ENCODE measurements around the gene NF1.
"Not testable (repeated sequence)": the region's sequence is repeated elsewhere in the genome, so short reads cannot be mapped to it uniquely, and the experiment has no call there.

NF1 gene

DNA sequence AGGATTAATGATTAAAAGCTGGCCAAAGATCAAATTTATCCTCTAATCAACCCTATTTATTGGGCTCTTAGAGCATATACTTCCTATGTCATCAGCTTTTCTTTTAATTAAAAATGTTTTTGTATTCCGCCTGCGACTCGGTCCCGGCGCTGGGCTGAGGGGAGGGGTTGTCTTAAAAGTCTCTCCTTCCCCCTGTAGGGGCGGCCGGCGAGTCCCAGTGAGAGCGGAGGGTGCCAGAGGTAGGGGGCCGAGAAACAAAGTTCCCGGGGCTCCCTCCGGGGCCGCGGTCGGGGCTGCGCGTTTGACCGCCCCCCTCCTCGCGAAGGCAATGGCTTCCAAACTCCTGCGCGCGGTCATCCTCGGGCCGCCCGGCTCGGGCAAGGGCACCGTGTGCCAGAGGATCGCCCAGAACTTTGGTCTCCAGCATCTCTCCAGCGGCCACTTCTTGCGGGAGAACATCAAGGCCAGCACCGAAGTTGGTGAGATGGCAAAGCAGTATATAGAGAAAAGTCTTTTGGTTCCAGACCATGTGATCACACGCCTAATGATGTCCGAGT lies 250.5 kb downstream of the NF1 start:
- not testable (repeated sequence) for DNase-seq (ENCODE audit: low read depth)

- no peak for DNase-seq (ENCODE audit: low read depth)
Measured at GRCh38 chr17:31349454-31349853, 254.7 kb downstream of the NF1 start.

DNA sequence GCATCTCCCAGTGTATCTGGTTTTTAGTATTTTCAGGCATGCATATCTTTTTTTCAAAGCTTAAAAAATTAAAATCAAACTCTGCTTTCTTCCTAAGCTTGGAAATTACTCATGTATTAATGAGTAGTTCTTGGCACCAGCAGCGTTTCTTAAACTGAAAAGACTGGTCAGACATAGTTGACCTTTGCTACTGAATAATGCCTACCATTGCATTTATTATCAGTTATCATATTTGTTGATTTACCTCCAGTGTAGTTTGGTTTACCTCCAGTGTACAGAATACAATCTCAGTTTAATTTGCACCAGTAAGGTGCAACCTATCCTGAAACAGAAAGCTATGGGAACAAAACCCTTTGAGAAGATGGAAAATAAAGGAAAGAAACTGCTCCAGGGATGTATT lies 261.2 kb downstream of the NF1 start:
- no peak for DNase-seq (ENCODE audit: low read depth)

DNA sequence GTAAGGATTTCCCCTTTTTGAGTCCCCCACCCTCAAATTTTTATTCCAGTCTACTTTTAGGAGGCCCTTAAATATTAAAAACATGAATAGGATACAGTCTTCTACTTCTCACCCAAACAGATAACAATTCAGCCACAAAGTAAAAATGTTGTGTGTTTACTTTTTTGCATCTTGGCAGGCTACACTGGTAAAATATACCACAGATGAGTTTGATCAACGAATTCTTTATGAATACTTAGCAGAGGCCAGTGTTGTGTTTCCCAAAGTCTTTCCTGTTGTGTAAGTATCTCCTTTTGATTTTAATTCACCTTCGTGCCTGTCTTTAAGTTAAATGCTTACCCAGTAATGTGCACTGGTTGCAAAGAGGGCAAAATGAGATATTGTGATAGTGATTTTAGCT lies 262.3 kb downstream of the NF1 start:
- DNase-seq (ENCODE audit: low read depth), result no peak

DNA sequence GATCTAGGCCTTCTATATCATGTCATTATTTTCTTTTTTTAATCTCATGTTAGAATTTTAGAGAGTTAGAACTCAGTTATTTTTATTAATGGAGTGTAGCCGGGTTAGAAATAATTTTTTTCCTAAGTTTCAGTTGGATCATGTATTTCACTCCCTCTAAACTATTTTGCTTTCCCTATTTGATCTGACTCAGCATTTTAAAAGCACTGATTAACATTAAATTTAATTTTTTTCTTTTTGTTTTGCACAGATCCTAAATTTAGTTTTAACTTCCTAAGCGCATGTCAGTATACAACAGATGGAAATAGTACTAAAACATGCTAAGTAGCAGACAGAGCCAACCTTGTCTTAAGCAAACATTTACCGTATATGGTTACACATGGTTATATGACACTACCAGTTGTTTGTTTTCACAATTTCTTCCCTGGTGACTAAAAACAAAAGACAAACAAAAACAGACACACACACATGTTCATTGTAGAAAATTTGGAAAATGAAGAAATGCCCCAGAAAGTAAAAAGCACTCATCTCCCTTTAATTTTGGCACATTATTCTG lies 263.1 kb downstream of the NF1 start:
- no peak for DNase-seq (ENCODE audit: low read depth)

DNA sequence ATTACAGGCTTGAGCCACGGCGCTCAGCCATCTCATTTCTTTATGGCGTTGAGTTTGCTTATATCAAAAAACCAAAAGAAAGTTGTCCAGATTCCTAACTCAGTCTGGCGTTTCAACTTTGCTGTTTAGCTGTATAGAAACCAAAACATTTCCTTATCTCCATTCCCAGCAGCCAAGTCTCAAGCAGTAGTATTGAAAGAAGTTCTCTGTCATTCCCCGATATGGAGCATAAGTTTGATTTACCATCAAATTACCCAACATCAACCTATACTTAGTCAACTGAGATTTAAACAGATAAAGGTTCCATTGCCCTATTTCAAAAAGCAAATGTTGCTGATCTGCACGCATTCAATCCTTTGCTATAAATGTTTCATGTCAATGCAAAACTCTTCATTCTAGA lies 269.2 kb downstream of the NF1 start:
- DNase-seq (ENCODE audit: low read depth), result no peak

DNA sequence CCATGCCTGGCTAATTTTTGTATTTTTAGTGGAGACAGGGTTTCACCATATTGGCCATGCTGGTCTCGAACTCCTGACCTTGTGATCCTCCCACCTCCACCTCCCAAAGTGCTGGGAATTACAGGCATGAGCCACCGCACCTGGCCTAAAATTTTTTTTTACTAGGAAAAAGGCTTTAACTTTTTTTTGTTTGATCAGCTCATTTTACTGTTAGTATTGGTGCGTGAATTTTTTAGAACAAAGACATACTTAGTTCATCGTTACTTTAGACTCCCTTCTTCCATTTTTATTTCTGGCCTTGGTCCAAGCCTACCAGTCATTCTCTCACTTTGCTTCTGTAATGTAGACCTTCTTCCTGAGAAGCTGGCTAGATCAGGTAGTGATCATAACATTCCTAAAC lies 271.3 kb downstream of the NF1 start:
- no peak for DNase-seq (ENCODE audit: low read depth)

- DNase-seq (ENCODE audit: low read depth), result no peak
Measured at GRCh38 chr17:31369266-31369665, 274.5 kb downstream of the NF1 start.

- no peak for DNase-seq (ENCODE audit: low read depth)
Measured at GRCh38 chr17:31371511-31372097, 276.8 kb downstream of the NF1 start.

DNA sequence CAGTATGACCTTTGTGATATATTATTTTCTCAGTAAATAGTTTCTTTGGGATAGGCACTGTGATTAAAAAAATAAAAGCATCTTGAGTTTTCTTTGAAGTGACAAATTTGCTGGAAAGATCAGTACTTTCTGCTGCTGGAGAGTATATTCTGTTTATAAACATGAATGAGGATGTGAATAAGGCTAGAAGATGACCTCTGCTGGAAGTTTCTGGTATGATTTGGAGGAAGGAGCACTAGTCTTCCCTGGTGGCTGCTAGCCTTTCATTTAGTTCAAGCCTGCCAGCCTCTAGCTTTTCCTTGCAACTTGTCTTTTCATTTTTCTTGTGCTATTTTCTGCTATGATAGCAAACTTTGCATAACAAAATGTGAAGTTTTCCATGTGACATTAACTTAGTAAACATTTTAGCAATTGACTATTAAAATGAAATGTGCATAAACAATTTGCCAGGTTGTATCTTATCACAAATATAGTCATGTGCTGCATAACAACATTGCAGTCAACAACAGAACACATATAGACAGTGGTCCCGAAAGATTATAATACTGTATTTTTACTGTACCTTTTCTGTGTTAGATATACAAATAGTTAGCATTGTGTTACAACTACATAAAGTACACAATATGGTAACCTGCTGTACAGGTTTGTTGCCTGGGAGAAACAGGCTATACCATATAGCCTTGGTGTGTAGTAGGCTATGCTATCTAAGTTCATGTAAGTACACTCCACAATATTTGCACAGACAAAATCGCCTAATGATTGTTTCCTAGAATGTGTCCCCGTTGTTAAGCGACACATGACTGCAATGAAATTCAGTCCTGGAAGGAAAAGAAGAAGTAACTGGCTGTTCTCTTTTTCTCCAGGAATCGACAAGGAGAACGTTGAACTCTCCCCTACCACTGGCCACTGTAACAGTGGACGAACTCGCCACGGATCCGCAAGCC lies 278.6 kb downstream of the NF1 start:
- DNase-seq (ENCODE audit: low read depth), result no peak

GRCh38 chr17:31374094-31374447 lies 279.3 kb downstream of the NF1 start:
- no peak for DNase-seq (ENCODE audit: low read depth)

DNA sequence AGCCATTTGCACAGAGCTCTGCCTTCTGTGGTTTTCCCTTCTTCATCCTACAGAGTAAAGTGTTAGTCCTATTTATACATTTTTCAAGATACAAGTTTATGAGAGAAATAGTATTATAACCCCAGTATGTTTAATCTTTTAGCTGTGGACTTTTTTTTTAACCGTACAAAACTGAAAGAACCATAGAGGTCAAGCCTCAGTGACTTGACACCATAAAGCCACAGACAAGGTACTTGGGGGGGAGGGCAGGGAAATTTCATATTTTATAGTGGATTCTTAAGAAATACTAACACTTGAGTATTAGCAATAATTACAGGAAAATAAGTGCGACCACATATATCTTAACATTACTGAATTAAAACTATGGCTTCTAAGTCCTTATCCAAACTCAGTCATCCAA lies 279.7 kb downstream of the NF1 start:
- no peak for DNase-seq (ENCODE audit: low read depth)

DNA sequence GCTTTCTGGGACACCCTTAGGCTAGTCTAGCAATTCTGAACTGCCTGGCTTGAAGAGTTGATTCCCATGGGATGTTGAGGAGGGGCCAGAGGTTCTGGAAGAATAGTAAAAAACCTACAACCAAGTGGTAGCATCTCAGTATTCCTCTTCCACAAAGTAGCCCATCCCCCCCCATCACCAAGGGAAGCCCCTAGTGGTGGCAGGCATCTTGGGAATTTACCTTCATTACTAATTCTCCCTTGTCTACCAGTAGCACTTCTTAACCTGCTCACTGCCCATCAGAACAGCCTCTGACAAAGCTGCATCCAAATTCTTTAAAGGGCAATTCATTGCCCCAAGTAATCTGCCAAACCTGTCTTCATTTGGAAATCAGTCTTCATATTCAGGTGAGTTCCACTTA lies 283.9 kb downstream of the NF1 start:
- no peak for DNase-seq (ENCODE audit: low read depth)

GRCh38 chr17:31379597-31380205 lies 284.9 kb downstream of the NF1 start:
- no peak for DNase-seq (ENCODE audit: low read depth)

- DNase-seq (ENCODE audit: low read depth), result no peak
Measured at GRCh38 chr17:31381165-31381668, 286.4 kb downstream of the NF1 start.

GRCh38 chr17:31382668-31383275 lies 288.0 kb downstream of the NF1 start:
- not testable (repeated sequence) for DNase-seq (ENCODE audit: low read depth)

GRCh38 chr17:31383488-31383887 lies 288.7 kb downstream of the NF1 start:
- DNase-seq (ENCODE audit: low read depth), result not testable (repeated sequence)

DNA sequence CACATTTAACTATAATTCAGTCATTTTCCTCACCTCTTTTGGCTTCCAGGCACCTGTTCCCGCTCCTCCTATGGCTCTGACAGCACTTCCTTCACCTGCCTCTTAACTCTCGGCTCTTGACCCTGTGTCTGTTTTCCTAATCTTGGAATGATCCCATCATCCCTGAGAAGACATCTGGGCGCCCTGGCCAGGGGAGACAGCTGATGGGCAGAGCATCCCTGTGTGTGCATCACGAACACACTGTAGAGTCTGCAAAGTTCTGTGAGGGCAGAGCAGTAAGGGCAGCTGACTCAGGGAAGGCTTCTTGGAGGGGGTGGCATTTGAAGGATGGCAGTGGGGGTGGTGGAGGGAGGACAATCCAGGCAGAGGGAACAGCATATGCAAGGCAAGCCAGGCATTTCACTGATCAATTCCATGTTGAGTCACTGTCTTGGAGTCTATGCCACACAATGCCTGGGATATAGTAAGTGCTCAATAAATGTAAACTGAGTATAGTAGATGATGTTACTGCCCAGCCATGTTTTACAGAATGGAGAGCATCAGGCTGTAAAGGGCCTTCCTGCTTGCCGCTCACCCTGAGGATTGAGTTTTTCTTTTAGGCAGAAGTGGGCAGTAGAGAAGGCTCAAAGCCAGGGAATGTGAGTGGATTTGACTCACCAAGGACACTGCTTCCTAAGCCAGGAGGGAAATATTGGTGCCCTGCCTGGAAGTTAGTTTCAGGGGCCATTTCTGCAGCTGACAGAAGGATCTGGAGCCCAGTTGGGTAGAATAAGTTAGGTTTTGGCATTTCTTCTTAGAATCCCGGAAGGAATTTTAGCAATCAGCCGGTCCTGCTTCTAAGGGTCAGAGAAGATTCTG lies 290.9 kb downstream of the NF1 start:
- no peak for DNase-seq (ENCODE audit: low read depth)

DNA sequence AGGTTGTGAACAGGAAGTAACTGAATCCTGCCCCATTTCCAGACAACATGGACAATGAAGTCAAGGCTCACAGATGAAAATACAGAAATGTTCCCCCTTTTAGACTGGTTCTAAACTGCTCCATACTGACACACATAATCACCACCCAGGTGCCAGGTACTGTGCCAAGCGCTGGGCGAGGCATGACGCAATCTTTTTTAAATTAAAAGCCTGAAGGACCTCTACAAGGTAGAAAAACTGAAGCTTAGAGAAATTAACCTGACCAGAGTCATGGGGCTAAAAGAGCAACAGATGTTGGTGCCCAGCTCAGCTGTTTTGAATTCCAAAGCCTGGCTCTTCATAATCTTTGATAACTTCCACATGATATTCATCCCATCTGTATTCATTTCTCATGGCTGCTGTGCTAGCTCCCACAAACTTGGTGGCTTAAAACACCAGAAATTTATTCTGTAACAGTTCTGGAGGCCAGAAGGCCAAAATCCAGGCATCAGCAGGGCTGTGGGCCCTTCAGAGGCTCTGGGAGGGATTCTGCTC lies 291.8 kb downstream of the NF1 start:
- no peak for DNase-seq (ENCODE audit: low read depth)

DNA sequence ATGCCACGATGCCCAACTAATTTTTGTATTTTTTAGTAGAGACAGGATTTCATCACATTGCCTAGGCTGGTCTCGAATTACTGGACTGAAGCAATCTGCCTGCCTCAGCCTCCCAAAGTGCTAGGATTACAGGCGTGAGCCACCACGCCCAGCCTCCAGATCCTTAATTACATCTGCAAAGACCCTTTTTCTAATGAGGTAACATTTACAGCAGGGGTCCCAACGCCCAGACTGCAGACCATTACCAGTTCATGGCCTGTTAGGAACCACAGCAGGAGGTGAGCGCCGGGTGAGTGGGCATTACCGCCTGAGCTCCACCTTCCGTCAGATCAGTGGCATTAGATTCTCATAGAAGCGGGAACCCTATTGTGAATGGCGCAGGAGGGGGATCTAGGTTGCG lies 292.7 kb downstream of the NF1 start:
- DNase-seq (ENCODE audit: low read depth), result no peak

DNA sequence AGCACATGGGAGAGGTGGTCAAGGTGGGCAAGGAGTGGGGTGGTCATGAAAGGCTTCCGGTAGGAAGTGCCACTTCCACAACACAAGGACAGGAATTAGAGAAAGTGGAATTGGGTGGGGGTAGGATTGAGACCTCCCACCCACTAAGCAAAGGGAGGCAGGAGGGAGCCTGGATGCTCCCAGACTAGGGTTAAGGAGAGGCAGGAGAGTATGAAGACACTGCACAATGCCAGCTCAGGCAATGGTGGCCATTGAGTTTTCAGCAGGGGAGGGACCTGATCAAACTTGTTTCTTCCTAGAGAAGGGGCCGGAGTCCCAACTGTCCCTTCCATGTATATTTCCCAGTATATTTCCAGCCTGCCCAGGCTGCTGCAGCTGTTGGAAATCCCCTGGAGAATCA lies 293.6 kb downstream of the NF1 start:
- DNase-seq (ENCODE audit: low read depth), result no peak
